HG03066 (cell line): ENCODE data around the gene SLC39A11.
"Not testable (repeated sequence)": the region's sequence is repeated elsewhere in the genome, so short reads cannot be mapped to it uniquely, and the experiment has no call there.

Experiments
- ATAC-seq: cut with Tn5 transposase; IDR thresholded peaks from one replicate; pipeline ENCODE4 v1.9.1; 2021; ENCODE audit warnings: low read depth; ENCODE audit not compliant: unreplicated experiment

The SLC39A11 gene

DNA sequence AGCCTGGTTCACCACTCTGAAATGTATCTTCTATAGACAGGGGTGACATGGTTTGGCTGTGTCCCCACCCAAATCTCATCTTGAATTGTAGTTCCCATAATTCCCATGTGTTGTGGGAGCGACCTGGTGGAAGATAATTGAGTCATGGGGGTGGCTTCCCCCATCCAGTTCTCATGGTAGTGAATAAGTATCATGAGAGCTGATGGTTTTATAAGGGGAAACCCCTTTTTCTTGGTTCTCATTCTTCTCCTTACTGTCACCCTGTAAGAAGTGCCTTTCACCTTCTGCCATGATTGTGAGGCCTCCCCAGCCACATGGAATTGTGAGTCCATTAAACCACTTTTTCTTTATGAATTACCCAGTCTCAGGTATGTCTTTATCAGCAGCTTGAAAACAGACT lies 319.3 kb downstream of the SLC39A11 start:
- ATAC-seq: not testable (repeated sequence)

DNA sequence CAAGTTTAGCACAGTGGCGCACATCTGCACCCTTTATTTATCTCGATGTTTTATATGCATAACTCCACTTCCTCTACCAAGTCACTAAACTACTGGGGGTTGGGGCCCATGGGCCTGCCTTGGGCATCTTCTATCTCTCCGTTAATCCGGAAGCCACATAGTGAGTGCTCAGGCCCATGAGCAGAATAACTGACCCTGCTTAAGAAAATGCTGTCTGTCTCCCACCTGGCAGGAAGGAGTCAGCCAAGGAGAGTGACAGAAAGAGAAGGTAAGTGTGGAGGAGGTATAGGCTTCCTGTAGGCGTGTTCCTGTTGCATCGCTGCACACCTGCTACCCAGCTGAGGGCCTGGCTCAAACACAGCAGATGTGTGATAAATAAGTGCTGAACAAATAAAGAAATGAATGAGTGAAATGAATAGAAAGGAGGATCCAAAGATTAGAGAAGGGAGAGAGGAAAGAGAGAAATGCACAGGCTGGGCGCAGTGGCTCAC lies 320.1 kb downstream of the SLC39A11 start:
- no peak for ATAC-seq

DNA sequence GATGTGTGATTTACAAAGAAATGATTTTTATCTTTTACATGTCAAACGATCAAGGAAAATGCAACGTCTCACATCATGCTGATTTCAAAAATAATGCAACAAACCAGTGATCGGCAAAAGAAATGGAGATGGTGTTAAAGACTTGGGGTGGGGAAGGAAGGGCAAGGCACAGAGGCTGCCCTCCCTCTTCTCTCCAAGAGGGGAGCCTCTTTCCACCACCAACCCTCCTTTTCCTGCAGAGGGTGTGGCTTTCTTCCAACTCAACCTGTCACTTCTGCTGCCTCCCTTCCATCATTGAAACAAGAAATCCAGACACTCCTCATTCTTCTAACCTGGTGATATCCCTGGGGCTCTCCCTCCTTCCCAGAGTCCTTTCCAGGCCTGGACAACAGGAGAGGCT lies 320.8 kb downstream of the SLC39A11 start:
- no peak for ATAC-seq

DNA sequence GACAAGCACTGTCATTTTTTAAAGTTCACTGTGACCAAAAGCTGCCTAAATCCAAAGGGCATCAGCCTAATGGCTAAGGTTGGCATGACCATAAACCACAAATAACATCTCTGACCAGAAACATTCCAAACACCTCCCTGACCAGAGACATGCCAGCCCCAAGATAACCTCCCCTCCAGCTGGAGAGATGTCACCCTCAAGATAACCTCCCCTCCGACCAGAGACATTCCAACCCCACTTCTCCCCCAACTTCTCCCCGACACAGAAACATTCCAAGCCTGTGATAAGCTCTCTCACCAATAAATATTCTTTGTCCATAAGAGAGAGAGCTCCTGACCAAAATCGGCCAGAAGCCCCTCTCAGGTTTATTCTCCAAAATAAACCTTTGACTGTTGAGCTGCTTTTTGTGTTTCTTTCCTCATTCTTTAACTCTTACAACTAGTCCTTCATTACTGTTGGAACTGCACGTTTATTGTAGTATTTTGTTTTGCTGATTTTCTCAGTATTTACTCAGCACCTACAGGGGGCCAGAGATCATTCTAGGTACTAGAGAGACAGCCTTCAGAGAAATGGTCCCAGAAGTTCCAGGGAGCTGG lies 325.6 kb downstream of the SLC39A11 start:
- no peak for ATAC-seq

DNA sequence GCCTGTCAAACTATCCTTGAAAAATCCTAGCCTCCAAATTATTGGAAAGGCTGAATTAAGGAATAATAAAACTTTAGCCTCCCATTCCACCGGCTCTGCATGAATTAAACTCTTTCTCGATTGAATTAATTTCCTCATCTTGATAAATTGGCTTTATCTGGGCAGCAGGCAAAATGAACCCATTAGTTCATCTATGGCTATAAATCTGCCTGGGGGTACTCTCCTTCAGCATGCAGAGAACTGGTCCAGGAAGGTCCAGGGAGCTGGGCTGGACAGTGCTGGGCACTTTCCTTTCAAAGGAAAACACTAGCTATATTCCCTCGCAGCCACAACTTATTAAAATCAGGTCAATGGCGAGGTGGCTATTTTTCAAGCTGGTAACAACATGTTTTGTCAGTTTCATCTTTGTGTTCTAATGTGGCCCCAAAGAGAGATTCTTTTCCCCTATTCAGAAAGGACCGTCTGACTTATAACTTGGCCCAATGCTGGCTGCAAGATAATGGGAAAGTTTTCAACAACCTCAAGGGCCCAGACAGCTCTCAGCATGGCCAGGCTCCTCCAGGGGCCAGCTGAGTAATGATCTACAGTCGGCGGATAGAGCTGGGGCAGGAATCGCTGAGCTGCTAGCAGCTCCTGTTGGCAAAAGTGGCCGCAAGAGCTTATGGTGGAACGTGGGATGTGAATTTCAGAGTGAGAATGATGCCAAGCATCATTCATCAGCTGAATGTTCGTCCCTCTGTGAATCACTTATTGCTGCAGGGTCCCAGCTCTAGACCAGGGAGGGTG lies 326.9 kb downstream of the SLC39A11 start:
- ATAC-seq: no peak

DNA sequence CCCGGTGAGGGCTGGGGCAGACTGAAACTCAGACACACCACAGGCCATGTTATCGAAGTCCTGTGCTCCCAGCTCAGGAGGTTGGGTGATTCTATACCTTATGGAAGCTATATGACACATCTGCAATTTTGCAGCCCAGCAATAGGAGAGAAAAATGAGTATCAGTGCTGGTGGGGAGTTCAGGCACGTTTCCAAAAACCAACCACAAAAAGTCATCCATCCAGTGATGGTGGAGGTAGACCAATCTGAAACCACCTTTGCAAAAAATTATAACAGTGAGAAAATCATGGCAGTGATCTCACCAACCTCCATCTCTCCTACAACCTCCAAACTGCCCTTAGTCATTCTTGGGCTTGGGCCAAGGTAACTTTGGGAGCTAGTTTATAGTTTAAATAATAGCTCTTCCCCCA lies 327.9 kb downstream of the SLC39A11 start:
- no peak for ATAC-seq

DNA sequence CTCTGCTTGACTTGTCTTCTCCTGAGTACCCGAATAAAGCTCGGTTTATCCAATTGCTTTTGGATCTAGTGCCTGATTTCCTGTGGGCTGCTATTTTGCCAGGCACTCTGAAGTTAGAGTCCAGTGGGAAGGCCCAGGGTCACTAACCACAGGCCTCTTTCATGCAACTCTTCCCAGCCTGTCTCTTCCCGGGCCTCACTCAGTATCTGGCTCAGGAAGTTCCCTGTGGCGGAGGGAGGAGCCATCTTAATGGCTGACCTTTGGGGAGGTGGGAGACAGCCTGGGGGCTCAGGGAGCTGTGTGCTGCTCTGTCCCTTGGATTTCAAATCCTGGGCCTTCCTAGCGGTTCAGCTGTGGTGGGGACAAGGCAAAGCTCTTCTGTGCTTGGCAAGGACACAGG lies 328.5 kb downstream of the SLC39A11 start:
- ATAC-seq: no peak

DNA sequence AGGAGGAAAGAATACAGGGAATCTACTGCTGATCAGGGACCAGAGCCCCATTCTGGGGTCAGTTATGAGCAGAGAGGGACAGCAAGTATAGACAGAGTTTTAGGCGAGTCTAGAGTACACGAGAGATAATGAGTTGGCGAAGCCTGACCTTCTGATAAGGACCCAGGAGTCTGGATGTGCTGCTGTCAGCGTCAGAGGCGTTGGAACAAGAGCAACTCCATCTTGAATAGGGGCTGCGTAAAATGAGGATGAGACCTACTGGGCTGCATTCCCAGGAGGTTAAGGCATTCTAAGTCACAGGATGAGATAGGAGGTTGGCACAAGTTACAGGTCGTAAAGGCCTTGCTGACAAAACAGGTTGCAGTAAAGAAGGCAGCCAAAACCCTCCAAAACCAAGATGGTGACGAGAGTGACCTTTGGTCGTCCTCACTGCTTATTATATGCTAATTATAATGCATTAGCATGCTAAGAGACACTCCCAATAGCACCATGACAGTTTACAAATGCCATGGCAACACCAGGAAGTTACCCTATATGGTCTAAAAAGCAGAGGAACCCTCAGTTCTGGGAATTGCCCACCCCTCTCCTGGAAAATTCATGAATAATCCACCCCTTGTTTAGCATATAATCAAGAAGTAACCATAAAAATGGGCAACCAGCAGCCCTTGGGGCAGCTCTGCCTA lies 330.5 kb downstream of the SLC39A11 start:
- ATAC-seq: not testable (repeated sequence)

DNA sequence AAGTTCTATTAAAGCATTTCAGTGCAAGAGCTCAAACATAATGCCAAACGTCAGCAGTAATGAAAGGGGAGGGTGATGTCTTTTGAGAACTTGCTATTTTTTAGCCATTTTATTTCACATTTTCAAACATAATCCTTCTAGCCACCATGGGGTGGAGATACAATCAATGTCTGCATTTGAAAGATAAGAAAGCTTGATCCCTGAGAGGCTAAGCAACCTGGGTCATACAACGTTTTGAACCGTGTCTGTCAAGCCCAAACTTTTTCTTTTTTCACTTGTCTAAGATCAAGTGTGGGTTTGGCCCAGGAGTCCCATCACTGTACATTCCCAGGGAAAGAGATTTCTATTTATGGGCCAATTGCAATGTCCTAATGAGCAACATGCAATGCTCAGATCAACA lies 331.1 kb downstream of the SLC39A11 start:
- no peak for ATAC-seq

DNA sequence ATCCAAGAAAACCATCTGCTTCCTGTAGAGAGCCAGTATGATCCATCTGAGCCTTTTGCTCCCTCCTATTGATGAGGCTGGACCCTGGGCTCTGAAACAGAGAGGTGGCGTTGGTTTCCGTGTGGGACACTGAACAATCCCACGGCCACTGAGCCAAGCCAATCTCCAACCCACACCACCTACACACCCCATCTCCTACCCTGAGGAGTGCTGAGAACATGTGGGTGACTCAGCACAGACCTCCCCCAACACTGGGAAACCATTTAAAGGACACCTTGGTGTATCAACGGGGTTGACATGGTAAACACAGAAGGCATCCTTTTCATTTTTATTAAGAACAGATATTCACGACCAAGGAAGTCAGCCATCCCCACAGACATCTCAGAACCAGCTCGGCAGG lies 332.1 kb downstream of the SLC39A11 start:
- ATAC-seq: no peak

DNA sequence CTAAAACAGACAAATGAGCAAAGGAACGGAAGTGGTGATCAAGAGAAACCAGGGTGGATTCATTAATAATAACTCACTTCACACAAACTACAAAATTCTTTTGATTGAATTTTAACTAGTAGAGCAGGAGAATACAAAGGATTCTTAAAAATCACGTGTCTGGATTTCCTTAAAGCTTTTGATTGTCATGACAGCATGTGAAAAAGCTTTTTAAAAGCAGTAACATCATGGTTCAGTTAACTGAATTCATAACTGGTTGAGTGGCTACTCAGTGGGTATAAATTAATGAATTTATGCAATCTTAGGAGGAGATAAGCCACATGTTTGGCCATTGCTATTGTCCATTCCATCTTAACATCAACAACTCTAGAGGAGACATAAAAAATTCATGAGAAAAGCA lies 333.2 kb downstream of the SLC39A11 start:
- ATAC-seq: no peak

DNA sequence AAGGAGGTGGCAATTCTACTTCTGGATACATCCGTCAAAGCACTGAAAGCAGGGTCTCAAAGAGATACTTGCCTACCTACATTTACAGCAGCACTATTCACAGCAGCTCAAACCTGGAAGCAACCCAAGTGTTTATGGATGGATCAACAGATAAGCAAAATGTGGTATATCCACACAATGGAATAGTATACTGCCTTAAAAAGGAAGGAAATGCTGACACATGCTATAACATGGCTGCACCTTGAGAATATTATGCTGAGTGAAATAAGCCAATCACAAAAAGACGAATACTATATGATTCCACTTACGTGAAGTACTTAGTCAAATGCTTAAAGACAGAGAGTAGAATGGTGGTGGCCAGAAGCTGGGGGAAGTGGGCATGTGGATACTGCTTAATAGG lies 336.2 kb downstream of the SLC39A11 start:
- no peak for ATAC-seq

DNA sequence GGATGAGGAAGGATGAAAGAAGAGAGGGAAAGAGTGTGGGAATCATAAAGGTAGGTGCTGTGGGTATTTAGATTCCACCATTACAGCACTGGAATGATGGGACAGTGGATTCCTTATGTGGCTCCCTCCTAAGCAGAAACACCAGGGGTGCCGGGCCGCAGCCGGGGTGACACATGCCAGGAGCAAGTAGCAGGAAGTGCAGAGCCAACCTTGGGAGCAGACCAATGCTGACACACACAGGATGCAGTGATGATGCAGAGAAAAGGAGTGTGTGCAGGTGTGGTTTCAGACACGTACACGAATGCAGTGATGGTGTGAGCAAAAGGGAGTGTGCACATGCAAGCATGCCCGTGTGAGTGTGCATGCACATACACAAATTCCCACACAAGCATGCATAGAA lies 338.0 kb downstream of the SLC39A11 start:
- ATAC-seq: no peak

DNA sequence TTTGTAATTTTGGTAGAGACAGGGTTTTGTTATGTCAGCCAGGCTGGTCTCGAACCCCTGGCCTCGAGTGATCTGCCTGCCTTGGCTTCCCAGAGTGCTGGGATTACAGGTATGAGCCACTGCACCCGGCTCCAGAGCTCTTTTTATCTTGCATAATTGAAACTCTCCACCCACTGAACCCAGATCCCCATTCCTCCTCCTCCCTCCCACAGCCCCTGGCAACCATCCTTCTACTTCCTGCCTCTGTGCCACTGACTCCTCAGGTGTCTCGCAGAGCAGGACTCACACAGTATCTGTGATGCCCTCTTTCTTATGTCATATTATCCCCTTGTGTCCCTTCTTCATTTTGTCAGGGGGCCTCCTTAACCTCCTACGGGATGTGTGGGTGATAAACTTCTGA lies 340.7 kb downstream of the SLC39A11 start:
- ATAC-seq: no peak

DNA sequence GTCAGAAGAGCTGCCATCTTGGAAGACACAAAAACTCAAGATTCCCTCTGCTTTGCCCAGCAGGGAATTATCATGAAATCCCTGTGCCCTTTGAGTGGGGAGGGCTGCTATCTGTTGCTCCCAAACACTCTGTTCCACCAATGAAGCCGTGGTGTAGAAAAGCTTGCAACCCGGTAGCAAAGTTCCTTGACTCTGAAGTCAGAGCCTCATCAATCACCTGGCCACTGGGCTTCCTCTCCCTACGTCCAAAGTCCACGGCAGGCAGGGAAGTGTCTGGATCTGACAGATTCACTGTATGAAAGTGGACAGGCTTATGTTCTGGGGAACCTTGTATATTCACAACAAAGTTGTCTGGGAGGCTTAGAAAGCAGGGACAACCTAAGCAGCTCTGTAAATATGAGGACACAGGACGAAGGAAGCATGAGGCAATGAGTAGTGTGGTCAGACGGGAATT lies 343.3 kb downstream of the SLC39A11 start:
- no peak for ATAC-seq

DNA sequence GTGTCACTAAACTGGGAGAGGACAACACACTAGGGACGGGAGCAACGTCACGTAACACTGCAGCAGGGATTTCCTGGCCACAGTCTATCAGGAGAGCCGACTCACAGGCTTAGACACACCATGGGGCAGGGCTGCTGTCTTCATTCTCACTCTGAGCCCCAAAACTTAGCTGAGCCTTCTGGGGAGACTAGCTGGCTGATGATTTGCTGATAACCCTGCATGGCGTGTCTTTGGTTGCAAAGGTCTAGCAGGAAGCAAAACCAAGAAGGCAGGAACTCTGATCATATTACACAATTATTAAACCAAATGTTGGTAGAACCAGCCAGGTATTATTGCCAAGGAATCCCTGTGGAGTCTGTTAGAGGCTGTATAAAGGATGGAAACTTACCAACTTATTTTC lies 345.0 kb downstream of the SLC39A11 start:
- ATAC-seq: no peak

DNA sequence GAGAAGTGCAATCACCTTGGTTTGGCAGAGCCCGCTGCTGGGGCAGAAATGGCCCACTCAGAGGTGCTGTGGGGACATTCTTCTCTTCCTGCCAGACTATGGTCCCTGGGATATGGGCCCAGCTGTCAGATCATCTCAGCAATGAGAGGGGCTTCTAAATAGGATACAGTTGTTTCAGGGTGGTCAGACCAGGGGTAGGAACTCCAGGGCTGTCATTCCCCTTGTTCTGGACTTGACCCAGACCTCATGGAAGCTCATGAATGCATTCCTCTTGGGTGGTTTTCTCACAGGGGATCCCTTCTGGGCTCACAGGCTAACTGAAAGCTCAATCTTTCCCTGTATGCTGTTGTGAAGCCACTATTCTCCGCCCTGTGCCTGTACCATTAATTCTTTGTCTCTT lies 347.2 kb downstream of the SLC39A11 start:
- no peak for ATAC-seq

DNA sequence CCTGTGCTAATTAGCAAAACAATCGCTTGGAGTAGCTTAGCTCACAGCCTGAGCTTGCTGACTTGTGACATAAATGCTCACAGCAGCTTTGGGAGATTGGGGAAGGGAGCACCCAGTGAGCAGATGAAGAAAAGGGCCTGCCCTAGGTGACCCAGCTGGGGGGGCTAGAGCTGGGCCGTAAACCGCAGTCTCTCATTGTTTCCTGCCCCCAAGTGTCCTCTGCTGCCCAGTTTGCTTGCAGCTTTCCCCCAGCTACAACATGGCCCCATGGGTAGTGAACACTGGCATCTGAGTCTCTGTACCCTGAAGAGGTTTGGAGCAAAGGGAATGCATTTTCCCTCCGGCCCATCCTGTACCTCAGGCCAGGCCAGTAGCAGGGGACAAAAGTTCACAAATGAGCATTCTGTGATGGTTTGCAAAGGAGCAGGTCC lies 349.4 kb downstream of the SLC39A11 start:
- no peak for ATAC-seq

DNA sequence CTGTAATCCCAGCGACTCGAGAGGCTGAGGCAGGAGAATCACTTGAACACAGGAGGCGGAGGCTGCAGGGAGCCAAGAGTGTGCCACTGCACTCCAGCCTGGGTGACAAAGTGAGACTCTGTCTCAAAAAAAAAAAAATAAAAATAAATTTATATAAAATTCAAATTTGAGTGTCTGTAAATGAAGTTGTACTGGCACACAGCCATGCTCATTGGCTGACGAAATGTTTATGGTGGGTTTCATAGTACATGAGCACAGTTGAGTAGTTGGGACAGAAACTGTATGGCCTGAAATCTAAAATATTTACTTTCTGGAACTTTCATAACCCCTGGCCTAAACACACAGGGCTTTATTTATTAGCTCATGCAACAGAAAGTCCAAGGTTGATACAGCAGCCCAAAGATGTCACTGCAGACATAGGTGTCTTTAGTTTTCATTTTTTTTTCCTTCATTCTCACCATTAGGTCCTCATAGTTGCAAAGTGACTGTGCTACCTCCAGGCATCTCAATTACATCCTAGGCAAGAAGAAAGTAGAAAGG lies 355.3 kb downstream of the SLC39A11 start:
- no peak for ATAC-seq

DNA sequence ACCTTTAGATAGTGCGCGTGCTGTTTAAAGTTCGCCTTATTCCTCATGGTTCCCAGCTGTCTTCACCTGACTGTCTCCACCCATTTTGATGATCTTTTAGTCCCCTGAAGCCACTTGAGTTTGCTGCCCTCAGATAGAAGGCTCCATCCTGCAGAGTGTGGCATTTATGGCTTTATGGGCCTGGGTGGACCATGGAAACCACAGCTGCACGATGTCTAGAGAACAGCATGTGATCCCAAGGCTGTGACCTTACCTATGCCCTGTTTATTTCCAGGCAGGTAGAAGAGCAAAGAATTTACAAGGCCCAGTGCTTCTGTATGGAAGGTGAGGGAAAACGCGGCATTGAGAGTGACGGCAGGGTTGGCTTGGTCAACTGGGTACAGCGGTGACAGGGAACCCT lies 356.9 kb downstream of the SLC39A11 start:
- ATAC-seq: no peak

DNA sequence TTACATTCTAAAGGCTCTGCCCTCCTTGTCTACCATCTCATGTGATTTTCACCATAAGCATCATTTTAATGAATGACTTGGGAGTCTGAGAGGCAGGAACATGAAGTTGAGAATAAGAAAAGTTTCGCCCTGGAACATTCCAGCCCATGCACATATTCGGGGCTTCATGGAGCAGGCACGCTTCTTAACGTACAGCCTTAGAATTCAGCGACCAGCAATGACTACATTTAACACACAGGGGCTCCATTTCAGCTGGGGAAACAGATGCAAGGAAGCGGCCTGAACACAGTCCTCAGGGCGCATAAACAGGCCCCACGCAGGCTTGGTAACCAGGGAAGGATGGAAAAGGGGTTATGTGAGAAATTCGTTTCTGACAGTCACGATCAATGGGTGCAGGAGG lies 357.4 kb downstream of the SLC39A11 start:
- ATAC-seq: no peak
